GM21381 (cell line): ENCODE measurements around the gene HSD17B3.
"Not testable (repeated sequence)": the region's sequence is repeated elsewhere in the genome, so short reads cannot be mapped to it uniquely, and the experiment has no call there.

ENCODE experiments used
- ATAC-seq: cut with Tn5 transposase; IDR thresholded peaks from one replicate; pipeline ENCODE4 v1.9.1; 2021; ENCODE audit warnings: mild to moderate bottlenecking, moderate library complexity; ENCODE audit not compliant: unreplicated experiment

Gene HSD17B3

GRCh38 chr9:96201140-96201539 lies 100.8 kb downstream of the HSD17B3 start:
- no peak for ATAC-seq

GRCh38 chr9:96199006-96199405 lies 103.0 kb downstream of the HSD17B3 start:
- no peak for ATAC-seq

DNA sequence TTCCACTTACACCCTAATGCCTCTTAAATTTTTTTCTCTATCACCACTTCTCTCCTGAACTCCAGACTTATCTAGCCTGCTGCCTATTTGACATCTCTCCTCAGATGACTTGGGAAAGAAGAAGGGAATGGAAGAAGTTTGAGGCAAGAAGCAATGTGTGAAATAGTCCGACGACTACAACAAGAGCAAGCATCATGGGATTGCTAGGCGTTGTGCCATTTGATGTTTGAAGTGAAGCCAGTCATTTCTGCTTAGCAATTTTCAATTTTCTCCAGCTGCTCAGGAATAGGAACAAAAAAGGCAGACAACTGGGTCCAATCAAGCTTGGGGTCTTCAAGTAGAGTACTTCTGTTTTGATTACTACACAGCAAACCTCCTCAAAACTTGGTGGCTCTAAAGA lies 106.4 kb downstream of the HSD17B3 start:
- no peak for ATAC-seq

GRCh38 chr9:96193236-96193755 lies 108.7 kb downstream of the HSD17B3 start:
- no peak for ATAC-seq

DNA sequence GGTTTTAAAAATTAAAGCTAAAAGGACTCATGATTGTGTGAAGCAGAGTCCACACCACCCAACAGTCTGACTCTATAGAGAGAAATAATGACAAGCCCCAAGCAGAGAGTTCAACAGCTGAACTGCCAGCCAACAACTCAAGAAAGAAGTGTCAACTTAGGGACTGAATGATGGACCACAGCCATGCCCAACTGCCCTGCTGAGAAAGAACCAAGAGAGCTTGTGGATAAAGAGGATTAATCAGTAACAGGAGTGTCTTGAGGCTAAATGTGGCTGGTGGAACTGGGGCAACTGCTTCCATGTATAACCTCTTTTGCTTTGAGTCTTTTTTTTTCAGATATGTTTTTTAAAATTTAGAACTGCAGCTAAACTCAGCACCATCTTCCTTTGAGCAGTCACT lies 109.3 kb downstream of the HSD17B3 start:
- ATAC-seq, result no peak

GRCh38 chr9:96189995-96190394 lies 112.0 kb downstream of the HSD17B3 start:
- ATAC-seq, result no peak

GRCh38 chr9:96189581-96189980 lies 112.4 kb downstream of the HSD17B3 start:
- ATAC-seq, result not testable (repeated sequence)

- ATAC-seq, result no peak
These were observed 113.4 kb downstream of the HSD17B3 start for GRCh38 chr9:96188571-96188970.

GRCh38 chr9:96187151-96187555 lies 114.8 kb downstream of the HSD17B3 start:
- ATAC-seq, result no peak

DNA sequence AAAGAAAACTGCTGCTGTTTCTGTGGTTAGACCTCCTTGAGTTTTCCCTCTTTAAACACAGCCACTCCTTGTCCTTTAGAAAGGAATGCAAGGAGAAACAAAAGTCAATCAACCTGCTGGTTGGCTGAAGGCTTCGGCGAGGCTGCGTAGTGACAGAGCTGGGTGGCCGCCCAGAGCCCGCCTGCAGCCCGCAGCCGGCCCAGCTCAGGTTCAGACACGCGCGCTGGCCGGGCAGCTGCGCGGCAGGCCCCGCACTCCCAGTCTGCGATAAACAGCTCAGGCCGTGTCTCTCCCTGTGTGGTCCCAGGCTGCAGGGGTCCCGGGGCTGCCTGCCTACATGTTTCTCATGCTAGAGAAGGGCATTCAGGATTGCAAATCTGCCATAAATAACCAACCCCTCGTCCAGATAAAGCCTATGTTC lies 115.4 kb downstream of the HSD17B3 start:
- no peak for ATAC-seq

DNA sequence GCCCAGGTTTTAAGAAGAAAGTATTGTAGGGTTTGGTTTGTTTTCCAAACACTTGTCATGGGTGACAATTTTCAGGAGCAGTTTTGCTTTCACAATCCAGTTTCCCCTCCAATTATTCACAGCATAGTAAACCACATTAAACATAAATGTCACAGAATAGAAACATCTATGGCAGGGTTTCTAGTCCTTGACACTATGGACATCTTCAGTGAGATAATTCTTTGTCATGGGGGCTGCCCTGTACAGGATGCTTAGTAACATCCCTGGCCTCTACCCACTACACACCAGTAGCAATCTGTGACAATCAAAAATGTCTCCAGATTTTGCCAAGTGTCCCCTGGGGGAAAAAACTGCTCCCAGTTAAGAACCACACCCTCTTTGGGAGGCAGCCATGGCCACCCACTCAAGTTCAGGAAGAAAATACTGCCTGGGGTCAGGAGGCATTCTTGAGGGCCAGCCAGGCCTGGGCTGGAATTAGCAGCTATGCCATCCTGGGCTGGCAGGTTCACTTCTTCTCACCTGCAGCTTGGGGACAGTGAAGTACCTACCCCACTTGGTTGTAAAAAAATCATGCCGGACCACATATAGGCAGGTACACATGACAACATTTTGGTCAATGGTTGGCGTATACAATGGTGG lies 116.3 kb downstream of the HSD17B3 start:
- ATAC-seq, result no peak
